Epithelial cell of alveolus of lung (primary cell): Measurements from ENCODE around the gene EML2. TPM values are rescaled to one million over a fixed set of nuclear protein-coding genes. Genes with fewer than 3 reads are reported as not detected.

Experiments used
- total RNA-seq: library from RNA; depleted of rRNA; stranded (reverse); fragments of >200 nt; gene quantifications from 2 replicates; pipeline ENCODE4 v1.2.1, GENCODE V29; 2015

The EML2 gene
- 12.9 and 24.5 TPM in 2 replicates for total RNA-seq

DNA sequence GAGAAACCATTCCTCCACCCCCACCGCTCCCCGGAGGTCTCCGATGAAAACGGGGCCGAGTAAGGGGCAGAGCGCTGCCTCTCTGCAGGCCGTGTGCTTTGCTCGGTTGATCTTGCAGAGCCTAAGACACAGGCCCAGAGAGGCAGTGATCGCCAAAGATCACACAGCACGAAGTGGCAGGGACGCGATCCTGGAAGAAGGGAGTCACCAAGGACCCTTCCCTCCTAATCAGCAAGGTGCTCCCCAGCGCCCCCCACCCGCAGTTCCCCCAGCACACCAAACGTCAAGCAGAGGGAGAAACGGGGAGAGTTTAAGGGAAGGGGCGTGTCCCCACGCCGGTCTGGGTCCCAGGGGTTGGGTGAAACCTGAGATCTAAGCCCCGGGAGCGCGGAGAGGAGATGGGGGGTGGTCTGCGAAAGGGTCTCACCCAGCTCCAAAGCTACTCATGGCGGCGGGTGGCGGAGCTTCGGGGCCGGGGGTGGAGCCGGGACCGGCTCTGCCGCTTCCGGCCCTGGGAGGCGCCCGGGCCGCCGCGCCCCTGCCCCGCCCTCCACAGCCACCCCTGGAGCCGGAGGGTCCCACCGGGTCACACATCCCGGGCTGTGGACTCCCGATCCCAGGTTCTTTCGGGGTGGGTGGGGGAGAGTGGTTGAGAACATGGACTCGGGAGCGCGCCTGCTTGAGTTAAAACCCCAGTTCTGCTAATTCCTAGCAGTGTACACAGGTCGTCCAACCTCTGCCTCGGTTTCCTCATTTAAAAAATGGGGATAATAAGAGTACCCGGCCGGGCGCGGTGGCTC is at the start of gene EML2:
Gene EML2, minus strand, starts transcription at position 468 of the 800 bp plus-strand sequence. Its CDS starts 21 bp downstream, at position 447.

GRCh38 chr19:45667620-45668341 is 28.6 kb upstream of the EML2 start, which contains the start of gene GIPR:
TSS of gene GIPR (plus strand) at chr19:45668221. CDS start at chr19:45669521, 1,300 bp downstream.

DNA sequence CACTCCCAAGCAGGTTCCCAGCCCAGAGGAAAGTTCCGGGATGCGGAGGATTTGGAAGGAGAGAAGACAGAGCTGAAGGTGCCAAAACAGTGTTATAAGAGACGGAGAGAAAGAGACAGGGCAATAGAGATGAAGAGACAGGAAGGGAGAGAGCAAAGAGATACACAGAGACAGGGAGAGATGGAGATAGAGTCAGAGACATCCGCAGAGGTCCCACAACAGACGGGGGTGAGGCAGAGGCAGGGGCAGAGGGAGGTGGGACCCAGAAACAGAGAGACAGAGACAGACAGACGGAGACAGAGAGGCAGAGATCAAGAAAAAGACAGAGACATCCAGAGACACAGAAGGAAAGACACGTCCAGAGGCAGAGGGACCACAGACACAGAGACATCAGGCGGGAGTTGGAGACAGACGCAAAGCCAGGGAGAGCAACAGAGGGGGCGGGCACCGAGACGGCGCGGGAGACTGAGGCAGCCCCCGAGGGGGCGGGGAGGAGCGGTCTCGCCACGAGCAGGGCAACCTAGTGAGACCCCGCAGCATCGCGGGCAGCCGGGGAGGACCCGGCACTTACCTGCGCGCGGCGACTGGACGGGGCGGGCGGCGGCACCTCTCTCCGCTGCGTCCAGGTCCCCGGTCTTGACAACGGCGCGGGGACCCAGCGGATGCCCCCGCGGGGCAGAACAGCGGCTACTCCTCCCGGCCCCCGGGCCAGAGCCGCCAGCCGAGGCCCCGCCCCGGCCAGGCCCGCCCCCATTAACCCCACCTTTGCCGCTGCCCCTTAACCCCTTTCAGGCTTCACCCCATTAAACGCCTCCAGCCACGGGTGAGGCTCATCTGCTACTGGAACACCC is 37.4 kb downstream of the EML2 start, which contains the start of gene GPR4:
Gene GPR4, minus strand, starts transcription at position 689 of the 851 bp plus-strand sequence. CDS start 10,346 bp downstream, outside the sequence.

DNA sequence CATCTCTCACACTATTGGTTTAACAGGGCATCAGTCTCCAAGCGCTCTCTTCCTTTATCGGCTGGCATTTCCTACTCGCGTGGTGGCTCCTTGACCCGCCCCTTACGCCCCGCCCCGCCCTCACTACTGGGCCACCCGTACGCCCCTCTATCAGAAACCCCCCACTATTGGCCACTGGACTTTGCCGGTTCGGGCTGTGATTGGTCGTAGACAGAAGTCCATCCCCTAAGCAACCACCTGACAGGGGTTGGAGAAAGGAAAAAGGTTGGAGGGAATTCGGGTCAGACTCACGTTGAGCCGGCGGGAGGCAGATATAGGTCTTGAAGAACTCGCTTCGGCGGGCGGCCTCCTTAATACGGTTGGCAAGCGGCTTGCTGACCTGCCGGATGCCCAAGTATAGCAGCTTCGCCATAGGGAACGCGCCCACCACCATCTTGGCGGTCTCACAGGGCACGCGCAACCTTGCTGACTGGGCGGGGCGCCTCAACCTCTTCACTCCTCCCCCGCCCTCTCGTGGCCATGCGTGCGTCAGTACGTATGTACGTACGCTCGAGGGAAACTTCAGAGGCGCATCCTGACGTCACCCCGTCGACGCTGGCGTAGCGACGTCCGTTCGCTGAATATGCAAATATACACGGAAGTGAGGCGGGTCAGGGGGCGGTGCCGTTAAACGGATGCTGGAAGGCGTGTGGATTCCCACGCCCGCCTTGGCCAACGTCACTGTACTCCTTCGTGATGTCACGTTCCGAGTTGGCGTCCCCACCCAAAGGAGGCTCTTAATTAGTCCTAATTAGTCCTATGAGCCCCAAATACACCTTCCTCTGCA is 54.7 kb downstream of the EML2 start, which contains the start of gene OPA3:
Gene OPA3, minus strand, starts transcription at position 471 of the 826 bp plus-strand sequence. Its CDS starts 38 bp downstream, at position 433.

Other genes starting within 250 kb of the EML2 start
- 3.6 and 18.6 TPM in 2 replicates for gene PPP1R13L, start 234.3 kb downstream of the EML2 start, total RNA-seq
- 3.4 and 9.3 TPM in 2 replicates for gene POLR1G, start 232.8 kb downstream of the EML2 start, total RNA-seq
- gene ERCC1, start 215.5 kb downstream of the EML2 start, total RNA-seq = 114 and 183 TPM in 2 replicates
- gene FOSB, start 171.4 kb downstream of the EML2 start, total RNA-seq = 7.4 and 16.4 TPM in 2 replicates
- gene RTN2, start 142.3 kb downstream of the EML2 start, total RNA-seq = 13.7 and 20.2 TPM in 2 replicates
- gene PPM1N, start 141.0 kb downstream of the EML2 start, total RNA-seq = 1.2 and 5.6 TPM in 2 replicates
- 52.7 and 162 TPM in 2 replicates for gene VASP, start 131.9 kb downstream of the EML2 start, total RNA-seq
- 5.8 and 8.5 TPM in 2 replicates for gene OPA3, start 54.6 kb downstream of the EML2 start, total RNA-seq
- 0.26 and 0.48 TPM in 2 replicates for gene GPR4, start 37.2 kb downstream of the EML2 start, total RNA-seq
- gene GIPR, start 28.8 kb upstream of the EML2 start, total RNA-seq = 1.7 TPM in 1 of 2 replicates, not detected in the other
- 274 and 363 TPM in 2 replicates for gene SNRPD2, start 52.6 kb upstream of the EML2 start, total RNA-seq
- gene QPCTL, start 53.3 kb upstream of the EML2 start, total RNA-seq = 13.1 and 17.5 TPM in 2 replicates
- 11.3 and 12.8 TPM in 2 replicates for gene FBXO46, start 91.5 kb upstream of the EML2 start, total RNA-seq
- 0.13 TPM in 1 of 2 replicates, not detected in the other for gene MEIOSIN, start 94.0 kb upstream of the EML2 start, total RNA-seq
- gene SIX5, start 129.9 kb upstream of the EML2 start, total RNA-seq = 14.9 and 22.0 TPM in 2 replicates
- gene DMPK, start 143.1 kb upstream of the EML2 start, total RNA-seq = 7.9 and 33.5 TPM in 2 replicates
- gene DMWD, start 153.4 kb upstream of the EML2 start, total RNA-seq = 28.7 and 32.5 TPM in 2 replicates
- 0.08 TPM in 1 of 2 replicates, not detected in the other for gene RSPH6A, start 175.9 kb upstream of the EML2 start, total RNA-seq
- 28.1 and 34.9 TPM in 2 replicates for gene SYMPK, start 223.8 kb upstream of the EML2 start, total RNA-seq
- 0.13 TPM in 1 of 2 replicates, not detected in the other for gene FOXA3, start 224.9 kb upstream of the EML2 start, total RNA-seq
- 36.7 and 38.0 TPM in 2 replicates for gene IRF2BP1, start 246.7 kb upstream of the EML2 start, total RNA-seq